ENCODE measurements around the gene HNRNPA2B1.

- TF ChIP-seq CTCF (IDR thresholded peaks at IDR 0.05): no peak
- no peak for TF ChIP-seq POLR2A (IDR thresholded peaks at IDR 0.05)
These were observed 49.7 kb upstream of the HNRNPA2B1 start for GRCh38 chr7:26250239-26250638.

Measured in esophagus squamous epithelium (tissue), 4 donors.